ENCODE measurements around the gene GRWD1. TPM values are rescaled to one million over a fixed set of nuclear protein-coding genes. Genes with fewer than 3 reads are reported as not detected.

GRWD1 gene
- total RNA-seq, 1 experiment from 2014 or later: 64.8 TPM

- RAD21 ChIA-PET (ENCODE audit: low non-redundant PET in 1 of 2, low total read pairs in 2 of 2, uncharacterized antibody in 2 of 2, unreplicated experiment in 2 of 2): no interaction called here
- no peak overlapping the region for H3K4me3 ChIP-seq (replicated peaks in 1 of 2; ENCODE audit: low read depth in 1 of 2, low read length in 2 of 2)
- POLR2A ChIA-PET: no interaction called here
- no peaks in the 10 kb centered on the region for H3K9me3 ChIP-seq (ENCODE audit: control insufficient read depth in 1 of 2, insufficient read depth in 1 of 2, low read depth in 1 of 2, low read length in 2 of 2)
- H3K4me1 ChIP-seq (ENCODE audit: control insufficient read depth in 1 of 2, insufficient read depth in 2 of 2, low read length in 2 of 2): peaks cover 21 to 51% of the 10 kb centered on the region in 2 experiments
- TF ChIP-seq, protein P1, sequence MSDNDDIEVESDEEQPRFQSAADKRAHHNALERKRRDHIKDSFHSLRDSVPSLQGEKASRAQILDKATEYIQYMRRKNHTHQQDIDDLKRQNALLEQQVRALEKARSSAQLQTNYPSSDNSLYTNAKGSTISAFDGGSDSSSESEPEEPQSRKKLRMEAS (IDR thresholded peaks at IDR 0.05): no peak
- TF ChIP-seq CBX3 (IDR thresholded peaks at IDR 0.05; ENCODE audit: low read depth) (no peak), SIN3A (IDR thresholded peaks at IDR 0.05; ENCODE audit: low read depth) (no peak), SRF (IDR thresholded peaks at IDR 0.05; ENCODE audit: low read depth) (no peak), ELF1 (IDR thresholded peaks at IDR 0.05; ENCODE audit: borderline replicate concordance, low read depth) (no peak), CEBPB (IDR thresholded peaks at IDR 0.05; ENCODE audit: low read depth) (no peak), EZH2phosphoT487 (IDR thresholded peaks at IDR 0.05; ENCODE audit: borderline replicate concordance) (no peak), EZH2 (IDR thresholded peaks at IDR 0.05) (no peak), ZFX (IDR thresholded peaks at IDR 0.05) (no peak), EGR1 (IDR thresholded peaks at IDR 0.05; ENCODE audit: low read depth) (no peak), RAD21 (IDR thresholded peaks at IDR 0.05; ENCODE audit: low read depth) (no peak), JUND (IDR thresholded peaks at IDR 0.05) (no peak), ATF3 (IDR thresholded peaks at IDR 0.05) (no peak), FOSL1 (IDR thresholded peaks at IDR 0.05; ENCODE audit: low read depth) (no peak), ZNF274 (IDR thresholded peaks at IDR 0.05; ENCODE audit: low read depth, low read length) (no peak), POLR2AphosphoS5 (IDR thresholded peaks at IDR 0.05; ENCODE audit: low read depth, low read length) (no peak), POLR2A (IDR thresholded peaks at IDR 0.05; ENCODE audit: borderline replicate concordance, extremely low read depth, insufficient read depth, insufficient read length) (no peak)
- TF ChIP-seq, protein P2, sequence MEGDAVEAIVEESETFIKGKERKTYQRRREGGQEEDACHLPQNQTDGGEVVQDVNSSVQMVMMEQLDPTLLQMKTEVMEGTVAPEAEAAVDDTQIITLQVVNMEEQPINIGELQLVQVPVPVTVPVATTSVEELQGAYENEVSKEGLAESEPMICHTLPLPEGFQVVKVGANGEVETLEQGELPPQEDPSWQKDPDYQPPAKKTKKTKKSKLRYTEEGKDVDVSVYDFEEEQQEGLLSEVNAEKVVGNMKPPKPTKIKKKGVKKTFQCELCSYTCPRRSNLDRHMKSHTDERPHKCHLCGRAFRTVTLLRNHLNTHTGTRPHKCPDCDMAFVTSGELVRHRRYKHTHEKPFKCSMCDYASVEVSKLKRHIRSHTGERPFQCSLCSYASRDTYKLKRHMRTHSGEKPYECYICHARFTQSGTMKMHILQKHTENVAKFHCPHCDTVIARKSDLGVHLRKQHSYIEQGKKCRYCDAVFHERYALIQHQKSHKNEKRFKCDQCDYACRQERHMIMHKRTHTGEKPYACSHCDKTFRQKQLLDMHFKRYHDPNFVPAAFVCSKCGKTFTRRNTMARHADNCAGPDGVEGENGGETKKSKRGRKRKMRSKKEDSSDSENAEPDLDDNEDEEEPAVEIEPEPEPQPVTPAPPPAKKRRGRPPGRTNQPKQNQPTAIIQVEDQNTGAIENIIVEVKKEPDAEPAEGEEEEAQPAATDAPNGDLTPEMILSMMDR (IDR thresholded peaks at IDR 0.05 in 2 of 3, conservative IDR thresholded peaks at IDR 0.05 in 1 of 3; ENCODE audit: borderline replicate concordance in 1 of 3, insufficient read depth in 1 of 3, low read depth in 2 of 3, low read length in 2 of 3): no peak
- TF ChIP-seq, protein P3, sequence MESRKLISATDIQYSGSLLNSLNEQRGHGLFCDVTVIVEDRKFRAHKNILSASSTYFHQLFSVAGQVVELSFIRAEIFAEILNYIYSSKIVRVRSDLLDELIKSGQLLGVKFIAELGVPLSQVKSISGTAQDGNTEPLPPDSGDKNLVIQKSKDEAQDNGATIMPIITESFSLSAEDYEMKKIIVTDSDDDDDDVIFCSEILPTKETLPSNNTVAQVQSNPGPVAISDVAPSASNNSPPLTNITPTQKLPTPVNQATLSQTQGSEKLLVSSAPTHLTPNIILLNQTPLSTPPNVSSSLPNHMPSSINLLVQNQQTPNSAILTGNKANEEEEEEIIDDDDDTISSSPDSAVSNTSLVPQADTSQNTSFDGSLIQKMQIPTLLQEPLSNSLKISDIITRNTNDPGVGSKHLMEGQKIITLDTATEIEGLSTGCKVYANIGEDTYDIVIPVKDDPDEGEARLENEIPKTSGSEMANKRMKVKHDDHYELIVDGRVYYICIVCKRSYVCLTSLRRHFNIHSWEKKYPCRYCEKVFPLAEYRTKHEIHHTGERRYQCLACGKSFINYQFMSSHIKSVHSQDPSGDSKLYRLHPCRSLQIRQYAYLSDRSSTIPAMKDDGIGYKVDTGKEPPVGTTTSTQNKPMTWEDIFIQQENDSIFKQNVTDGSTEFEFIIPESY (IDR thresholded peaks at IDR 0.05; ENCODE audit: extremely low read depth, insufficient replicate concordance, low read length): no peak
- no peak overlapping the region for H3K4me2 ChIP-seq (ENCODE audit: low read length)
- DNase-seq (ENCODE audit: low read depth, low spot score) (no peak), ATAC-seq (no peak)
- no peaks in the 10 kb centered on the region; a peak in 1 of 4 replicates for H3K36me3 ChIP-seq (ENCODE audit: control insufficient read depth in 1 of 2, insufficient read depth in 2 of 2, low read length in 2 of 2)
- H3K27me3 ChIP-seq (ENCODE audit: insufficient read depth, low read length): no peaks in the 10 kb centered on the region
- peaks cover 4% of the 10 kb centered on the region; the same call in 1 of the 2 replicates for H3K79me2 ChIP-seq (ENCODE audit: insufficient read depth, low read length)
- no peak overlapping the region for H2AFZ ChIP-seq (ENCODE audit: low read depth, low read length, poor library complexity, severe bottlenecking)
- no peaks in the 10 kb centered on the region for H3K9me2 ChIP-seq (ENCODE audit: insufficient read depth)
- no peak overlapping the region for H3K9ac ChIP-seq (ENCODE audit: low read length)
- intact Hi-C loops (cut with micrococcal nuclease): loop anchor here (10.0 kb wide), 1 partner anchor 105 kb away; the partner anchor contains the start of genes GRIN2D and KDELR1
- no peak overlapping the region for H3K27ac ChIP-seq (ENCODE audit: low read depth, low read length)
- BruUV-seq (replicated peaks): no TSS peak
- H4K20me1 ChIP-seq (ENCODE audit: insufficient read depth): no peaks in the 10 kb centered on the region
- CTCF ChIA-PET: interaction anchor here (1.6 kb wide), 1 partner anchor 10 kb away, joined by 6 read pairs; no protein-coding TSS in a partner anchor
Measured at GRCh38 chr19:48499316-48500090, 53.7 kb downstream of the GRWD1 start.
